ENCODE data around the gene OPA1.

- TF ChIP-seq CTCF (IDR thresholded peaks at IDR 0.05) (no peak), POLR2A (IDR thresholded peaks at IDR 0.05) (no peak)
These were observed 45.8 kb downstream of the OPA1 start for GRCh38 chr3:193638833-193639232.
